ENCODE results near the gene DICER1.

DNA sequence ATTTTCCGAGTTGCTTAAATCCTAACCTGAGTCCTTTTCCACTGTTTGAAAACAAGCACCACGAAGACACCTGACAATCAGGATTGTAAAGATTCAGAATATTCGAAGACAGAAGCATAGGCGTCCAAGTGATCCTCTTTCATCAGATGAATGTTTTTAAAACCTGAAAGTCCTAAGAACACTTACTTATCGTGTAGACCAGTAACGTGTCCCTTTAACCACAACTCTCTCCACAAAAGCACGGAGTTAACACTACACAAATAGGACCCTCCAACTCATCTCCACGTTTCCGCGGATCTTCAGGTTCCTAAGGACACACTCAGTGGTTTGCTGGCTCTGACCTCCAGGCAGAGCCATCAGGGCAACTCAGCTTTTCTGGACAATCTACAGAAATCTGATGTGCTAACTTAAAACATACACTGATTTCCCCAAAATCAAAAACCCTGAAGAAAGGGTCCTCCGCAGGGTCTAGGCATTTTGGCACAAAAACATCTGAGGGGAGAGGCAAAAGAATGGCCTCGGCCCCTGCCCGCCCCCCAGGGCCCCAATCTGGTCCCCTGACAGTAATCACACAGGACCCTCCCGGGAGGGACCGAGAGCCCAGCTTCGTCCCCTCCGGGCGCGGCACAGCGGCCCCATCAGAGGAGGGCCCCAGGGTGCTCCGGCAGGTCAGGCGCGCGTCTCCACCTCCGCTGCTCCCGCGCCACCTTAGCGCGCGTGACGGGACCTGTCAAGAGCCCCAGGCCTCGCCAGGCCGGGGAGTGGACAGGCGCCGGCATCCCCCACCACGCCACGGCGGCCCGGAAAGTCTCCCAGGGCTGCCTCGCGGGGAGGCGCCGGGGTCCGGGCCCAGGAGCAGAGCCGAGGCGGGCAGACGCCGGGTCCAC is 925 bp downstream of the DICER1 start:
- TF ChIP-seq EP300 (IDR thresholded peaks at IDR 0.05): peak in 1 of 2 donors; percentile 4
- TF ChIP-seq, protein P1, sequence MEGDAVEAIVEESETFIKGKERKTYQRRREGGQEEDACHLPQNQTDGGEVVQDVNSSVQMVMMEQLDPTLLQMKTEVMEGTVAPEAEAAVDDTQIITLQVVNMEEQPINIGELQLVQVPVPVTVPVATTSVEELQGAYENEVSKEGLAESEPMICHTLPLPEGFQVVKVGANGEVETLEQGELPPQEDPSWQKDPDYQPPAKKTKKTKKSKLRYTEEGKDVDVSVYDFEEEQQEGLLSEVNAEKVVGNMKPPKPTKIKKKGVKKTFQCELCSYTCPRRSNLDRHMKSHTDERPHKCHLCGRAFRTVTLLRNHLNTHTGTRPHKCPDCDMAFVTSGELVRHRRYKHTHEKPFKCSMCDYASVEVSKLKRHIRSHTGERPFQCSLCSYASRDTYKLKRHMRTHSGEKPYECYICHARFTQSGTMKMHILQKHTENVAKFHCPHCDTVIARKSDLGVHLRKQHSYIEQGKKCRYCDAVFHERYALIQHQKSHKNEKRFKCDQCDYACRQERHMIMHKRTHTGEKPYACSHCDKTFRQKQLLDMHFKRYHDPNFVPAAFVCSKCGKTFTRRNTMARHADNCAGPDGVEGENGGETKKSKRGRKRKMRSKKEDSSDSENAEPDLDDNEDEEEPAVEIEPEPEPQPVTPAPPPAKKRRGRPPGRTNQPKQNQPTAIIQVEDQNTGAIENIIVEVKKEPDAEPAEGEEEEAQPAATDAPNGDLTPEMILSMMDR (IDR thresholded peaks at IDR 0.05): no peak
- TF ChIP-seq POLR2A (IDR thresholded peaks at IDR 0.05): no peak
